Esophagus squamous epithelium (tissue), 4 donors: ENCODE results near the gene ARHGEF37.

Experiments
- POLR2A ChIP-seq, 4 donors: fragments of 450-650 bp; IDR thresholded peaks; one replicate each; pipeline ENCODE4 v1.6.1; 2017; ENCODE audit warnings: antibody characterized with exemption in 4 of 4, mild to moderate bottlenecking in 4 of 4, moderate library complexity in 3 of 4
- TF ChIP-seq, protein P1 (sequence below), 6 experiments: fragments of 450-650 bp in 4 of 6; fragments of 200-600 bp in 2 of 6; sonication (generic) in 2 of 6; IDR thresholded peaks; one replicate each; pipeline ENCODE4 v1.5.1; 2016 to 2019; ENCODE audit warnings: antibody characterized with exemption in 6 of 6, mild to moderate bottlenecking in 4 of 6, moderate library complexity in 4 of 6

- TF ChIP-seq, protein P1, sequence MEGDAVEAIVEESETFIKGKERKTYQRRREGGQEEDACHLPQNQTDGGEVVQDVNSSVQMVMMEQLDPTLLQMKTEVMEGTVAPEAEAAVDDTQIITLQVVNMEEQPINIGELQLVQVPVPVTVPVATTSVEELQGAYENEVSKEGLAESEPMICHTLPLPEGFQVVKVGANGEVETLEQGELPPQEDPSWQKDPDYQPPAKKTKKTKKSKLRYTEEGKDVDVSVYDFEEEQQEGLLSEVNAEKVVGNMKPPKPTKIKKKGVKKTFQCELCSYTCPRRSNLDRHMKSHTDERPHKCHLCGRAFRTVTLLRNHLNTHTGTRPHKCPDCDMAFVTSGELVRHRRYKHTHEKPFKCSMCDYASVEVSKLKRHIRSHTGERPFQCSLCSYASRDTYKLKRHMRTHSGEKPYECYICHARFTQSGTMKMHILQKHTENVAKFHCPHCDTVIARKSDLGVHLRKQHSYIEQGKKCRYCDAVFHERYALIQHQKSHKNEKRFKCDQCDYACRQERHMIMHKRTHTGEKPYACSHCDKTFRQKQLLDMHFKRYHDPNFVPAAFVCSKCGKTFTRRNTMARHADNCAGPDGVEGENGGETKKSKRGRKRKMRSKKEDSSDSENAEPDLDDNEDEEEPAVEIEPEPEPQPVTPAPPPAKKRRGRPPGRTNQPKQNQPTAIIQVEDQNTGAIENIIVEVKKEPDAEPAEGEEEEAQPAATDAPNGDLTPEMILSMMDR (IDR thresholded peaks at IDR 0.05), result no peak
- no peak for TF ChIP-seq POLR2A (IDR thresholded peaks at IDR 0.05)
Observed at GRCh38 chr5:149677731-149678130, 96.4 kb downstream of the ARHGEF37 start.
